Skeletal muscle tissue (tissue), 4 donors: ENCODE data around the gene ARHGAP15. TPM values are rescaled to one million over a fixed set of nuclear protein-coding genes. Genes with fewer than 3 reads are reported as not detected.

Source experiments
- H3K27ac ChIP-seq: one replicate; pipeline ENCODE4 v1.7.0; 2013; ENCODE audit warnings: mild to moderate bottlenecking, low read depth, low read length, inconsistent platforms
- H3K27me3 ChIP-seq, 3 donors: one replicate each; pipeline ENCODE4 v1.7.0; 2013; ENCODE audit warnings: low read length in 3 of 3; ENCODE audit not compliant: control insufficient read depth in 3 of 3, insufficient read depth in 3 of 3
- H3K36me3 ChIP-seq, 3 donors: one replicate each; pipeline ENCODE4 v1.7.0; 2013; ENCODE audit warnings: low read length in 3 of 3; ENCODE audit not compliant: control insufficient read depth in 3 of 3, insufficient read depth in 3 of 3
- H3K4me1 ChIP-seq, 3 donors: one replicate each; pipeline ENCODE4 v1.7.0; 2013; ENCODE audit warnings: low read length in 3 of 3, mild to moderate bottlenecking in 3 of 3; ENCODE audit not compliant: control insufficient read depth in 3 of 3, insufficient read depth in 3 of 3
- H3K4me3 ChIP-seq, 3 donors: one replicate each; pipeline ENCODE4 v1.7.0; 2013; ENCODE audit warnings: low read length in 3 of 3
- H3K9ac ChIP-seq, 3 donors: one replicate each; pipeline ENCODE4 v1.7.0; 2013; ENCODE audit warnings: low read length in 3 of 3, mild to moderate bottlenecking in 3 of 3, moderate library complexity in 2 of 3, low read depth in 1 of 3
- H3K9me3 ChIP-seq, 3 donors: one replicate each; pipeline ENCODE4 v1.7.0; 2013; ENCODE audit warnings: low read length in 3 of 3; ENCODE audit not compliant: control insufficient read depth in 3 of 3
- total RNA-seq: library from RNA; depleted of rRNA; stranded (reverse); fragments of >200 nt; gene quantifications from one replicate; pipeline ENCODE4 v1.2.3, GENCODE V29; 2014
- donor health status: Osteomylitis.

ARHGAP15 gene
- total RNA-seq, 1 donor from 2014 or later: 33.9 TPM

GRCh38 chr2:143121079-143121478 lies 8.1 kb upstream of the ARHGAP15 start:
- no peak overlapping the region for H3K27ac ChIP-seq
- H3K9me3 ChIP-seq: no peaks in the 10 kb centered on the region
- H3K4me3 ChIP-seq: no peak overlapping the region
- H3K27me3 ChIP-seq: no peaks in the 10 kb centered on the region
- H3K4me1 ChIP-seq: no peaks in the 10 kb centered on the region
- H3K36me3 ChIP-seq: no peaks in the 10 kb centered on the region
- H3K9ac ChIP-seq: no peak overlapping the region

GRCh38 chr2:143121957-143122356 lies 7.3 kb upstream of the ARHGAP15 start:
- no peak overlapping the region for H3K27ac ChIP-seq
- no peak overlapping the region for H3K9ac ChIP-seq
- no peak overlapping the region for H3K4me3 ChIP-seq
- no peaks in the 10 kb centered on the region for H3K9me3 ChIP-seq
- no peaks in the 10 kb centered on the region for H3K27me3 ChIP-seq
- no peaks in the 10 kb centered on the region for H3K36me3 ChIP-seq
- no peaks in the 10 kb centered on the region for H3K4me1 ChIP-seq

GRCh38 chr2:143123911-143124310 lies 5.3 kb upstream of the ARHGAP15 start:
- H3K27ac ChIP-seq: no peak overlapping the region

GRCh38 chr2:143124445-143124844 lies 4.8 kb upstream of the ARHGAP15 start:
- Histone ChIP-seq H3K9me3 (no peaks in the 10 kb centered on the region), H3K4me1 (no peaks in the 10 kb centered on the region), H3K27me3 (no peaks in the 10 kb centered on the region), H3K36me3 (no peaks in the 10 kb centered on the region), H3K4me3 (no peak overlapping the region), H3K27ac (no peak overlapping the region), H3K9ac (no peak overlapping the region)

More at GRCh38 chr2:143123911-143124310, 5.3 kb upstream of the ARHGAP15 start:
- Histone ChIP-seq H3K9me3 (no peaks in the 10 kb centered on the region), H3K4me1 (no peaks in the 10 kb centered on the region), H3K4me3 (no peak overlapping the region), H3K9ac (no peak overlapping the region), H3K27me3 (no peaks in the 10 kb centered on the region), H3K36me3 (no peaks in the 10 kb centered on the region)

- no peaks in the 10 kb centered on the region for H3K9me3 ChIP-seq
- H3K36me3 ChIP-seq: no peaks in the 10 kb centered on the region
- no peaks in the 10 kb centered on the region for H3K27me3 ChIP-seq
- H3K27ac ChIP-seq: no peak overlapping the region
- no peak overlapping the region for H3K9ac ChIP-seq
- H3K4me3 ChIP-seq: no peak overlapping the region
- H3K4me1 ChIP-seq: no peaks in the 10 kb centered on the region
Observed at GRCh38 chr2:143125717-143126116, 3.5 kb upstream of the ARHGAP15 start.

GRCh38 chr2:143132355-143132754 lies 3.1 kb downstream of the ARHGAP15 start:
- Histone ChIP-seq H3K9me3 (no peaks in the 10 kb centered on the region), H3K9ac (no peak overlapping the region), H3K27ac (no peak overlapping the region), H3K4me3 (no peak overlapping the region), H3K36me3 (no peaks in the 10 kb centered on the region), H3K4me1 (no peaks in the 10 kb centered on the region), H3K27me3 (no peaks in the 10 kb centered on the region)

- Histone ChIP-seq H3K9me3 (no peaks in the 10 kb centered on the region), H3K27me3 (no peaks in the 10 kb centered on the region), H3K4me1 (no peaks in the 10 kb centered on the region), H3K27ac (no peak overlapping the region), H3K9ac (no peak overlapping the region), H3K4me3 (no peak overlapping the region), H3K36me3 (no peaks in the 10 kb centered on the region)
Observed at GRCh38 chr2:143133783-143134182, 4.6 kb downstream of the ARHGAP15 start.

- Histone ChIP-seq H3K9ac (no peak overlapping the region), H3K36me3 (no peaks in the 10 kb centered on the region), H3K9me3 (no peaks in the 10 kb centered on the region), H3K4me3 (no peak overlapping the region), H3K27ac (no peak overlapping the region), H3K4me1 (no peaks in the 10 kb centered on the region), H3K27me3 (no peaks in the 10 kb centered on the region)
Observed at GRCh38 chr2:143138292-143138691, 9.1 kb downstream of the ARHGAP15 start.

- no peaks in the 10 kb centered on the region for H3K36me3 ChIP-seq
- no peak overlapping the region for H3K27ac ChIP-seq
- no peaks in the 10 kb centered on the region for H3K9me3 ChIP-seq
- H3K9ac ChIP-seq: no peak overlapping the region
- no peaks in the 10 kb centered on the region for H3K4me1 ChIP-seq
- no peaks in the 10 kb centered on the region for H3K27me3 ChIP-seq
- H3K4me3 ChIP-seq: no peak overlapping the region
Observed at GRCh38 chr2:143139835-143140393, 10.7 kb downstream of the ARHGAP15 start.

- Histone ChIP-seq H3K27me3 (no peaks in the 10 kb centered on the region), H3K36me3 (no peaks in the 10 kb centered on the region), H3K9ac (no peak overlapping the region), H3K4me3 (no peak overlapping the region), H3K27ac (no peak overlapping the region), H3K4me1 (no peaks in the 10 kb centered on the region), H3K9me3 (no peaks in the 10 kb centered on the region)
Observed at GRCh38 chr2:143140864-143141661, 11.8 kb downstream of the ARHGAP15 start.
